Fibroblast of mammary gland (primary cell): ENCODE results near the gene MBD3.

Experiments
- DNase-seq: peaks from one replicate; pipeline ENCODE4 v3.0.0-alpha.2; 2010; ENCODE audit warnings: low read depth
- H3K4me3 ChIP-seq: 2 replicates; pipeline ENCODE4 v1.5.1; 2011; ENCODE audit warnings: low read depth, mild to moderate bottlenecking, low read length, moderate library complexity; ENCODE audit not compliant: control insufficient read depth
- TF ChIP-seq, protein P1 (sequence below): conservative IDR thresholded peaks from 2 replicates; pipeline ENCODE4 v1.5.1; 2011; ENCODE audit warnings: low read depth, low read length, inconsistent platforms; ENCODE audit not compliant: control insufficient read depth, insufficient read depth

Gene MBD3

GRCh38 chr19:1626417-1627010 lies 33.8 kb upstream of the MBD3 start:
- TF ChIP-seq, protein P1, sequence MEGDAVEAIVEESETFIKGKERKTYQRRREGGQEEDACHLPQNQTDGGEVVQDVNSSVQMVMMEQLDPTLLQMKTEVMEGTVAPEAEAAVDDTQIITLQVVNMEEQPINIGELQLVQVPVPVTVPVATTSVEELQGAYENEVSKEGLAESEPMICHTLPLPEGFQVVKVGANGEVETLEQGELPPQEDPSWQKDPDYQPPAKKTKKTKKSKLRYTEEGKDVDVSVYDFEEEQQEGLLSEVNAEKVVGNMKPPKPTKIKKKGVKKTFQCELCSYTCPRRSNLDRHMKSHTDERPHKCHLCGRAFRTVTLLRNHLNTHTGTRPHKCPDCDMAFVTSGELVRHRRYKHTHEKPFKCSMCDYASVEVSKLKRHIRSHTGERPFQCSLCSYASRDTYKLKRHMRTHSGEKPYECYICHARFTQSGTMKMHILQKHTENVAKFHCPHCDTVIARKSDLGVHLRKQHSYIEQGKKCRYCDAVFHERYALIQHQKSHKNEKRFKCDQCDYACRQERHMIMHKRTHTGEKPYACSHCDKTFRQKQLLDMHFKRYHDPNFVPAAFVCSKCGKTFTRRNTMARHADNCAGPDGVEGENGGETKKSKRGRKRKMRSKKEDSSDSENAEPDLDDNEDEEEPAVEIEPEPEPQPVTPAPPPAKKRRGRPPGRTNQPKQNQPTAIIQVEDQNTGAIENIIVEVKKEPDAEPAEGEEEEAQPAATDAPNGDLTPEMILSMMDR, result no peak
- DNase-seq, result peak; percentile 28

DNA sequence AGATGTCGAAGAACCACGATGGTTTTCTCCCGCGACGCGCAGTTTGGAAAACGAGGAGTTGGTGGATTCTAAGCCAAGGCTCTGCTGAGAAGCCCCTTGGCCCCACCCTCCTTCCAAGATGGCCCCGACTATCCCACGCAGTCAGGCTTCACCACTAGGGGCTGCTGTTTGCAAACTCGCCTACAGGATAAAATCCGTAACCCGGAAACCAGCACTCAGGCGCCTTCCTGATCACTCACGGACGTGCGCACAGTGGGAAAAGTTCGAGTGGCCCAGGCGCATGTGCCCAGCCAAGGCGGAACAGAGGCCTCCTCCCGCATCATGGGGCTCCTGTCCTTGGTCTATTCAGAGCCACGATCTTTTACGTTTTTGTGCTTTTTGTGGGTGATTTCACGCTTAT lies 31.8 kb upstream of the MBD3 start:
- TF ChIP-seq, protein P1, result peak; percentile 71
- no peak overlapping the region for H3K4me3 ChIP-seq
- peak; percentile 66 for DNase-seq

More at GRCh38 chr19:1626417-1627010, 33.8 kb upstream of the MBD3 start:
- H3K4me3 ChIP-seq, result no peak overlapping the region

GRCh38 chr19:1622541-1622940 lies 29.9 kb upstream of the MBD3 start:
- DNase-seq, result no peak
- no peak overlapping the region for H3K4me3 ChIP-seq
- TF ChIP-seq, protein P1, result no peak

- TF ChIP-seq, protein P1, result no peak
- DNase-seq, result no peak
- H3K4me3 ChIP-seq, result no peak overlapping the region
Observed at GRCh38 chr19:1622007-1622406, 29.3 kb upstream of the MBD3 start.

DNA sequence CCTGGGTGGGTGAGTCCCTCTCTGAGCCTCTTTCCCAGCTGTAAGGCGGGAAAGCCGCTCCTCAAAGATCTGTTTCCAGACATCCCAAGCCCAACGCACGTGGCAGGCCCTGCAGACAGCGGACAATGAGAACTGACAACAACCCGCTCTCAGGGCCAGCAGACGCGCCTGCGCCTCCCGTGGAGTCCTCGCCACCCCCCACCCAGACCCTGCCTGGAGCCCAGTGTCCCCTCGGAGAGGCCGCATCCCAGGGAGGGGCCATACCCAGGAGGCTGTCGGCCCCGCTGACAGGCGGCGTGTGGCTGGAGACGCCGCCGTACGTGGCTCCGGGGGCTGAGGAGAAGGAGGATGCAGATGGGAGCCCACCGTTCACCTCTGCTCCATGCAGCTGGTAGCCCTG lies 28.9 kb upstream of the MBD3 start:
- DNase-seq, result no peak
- TF ChIP-seq, protein P1, result no peak
- H3K4me3 ChIP-seq, result no peak overlapping the region

- H3K4me3 ChIP-seq, result no peak overlapping the region
- TF ChIP-seq, protein P1, result no peak
- no peak for DNase-seq
Observed at GRCh38 chr19:1621021-1621420, 28.4 kb upstream of the MBD3 start.

DNA sequence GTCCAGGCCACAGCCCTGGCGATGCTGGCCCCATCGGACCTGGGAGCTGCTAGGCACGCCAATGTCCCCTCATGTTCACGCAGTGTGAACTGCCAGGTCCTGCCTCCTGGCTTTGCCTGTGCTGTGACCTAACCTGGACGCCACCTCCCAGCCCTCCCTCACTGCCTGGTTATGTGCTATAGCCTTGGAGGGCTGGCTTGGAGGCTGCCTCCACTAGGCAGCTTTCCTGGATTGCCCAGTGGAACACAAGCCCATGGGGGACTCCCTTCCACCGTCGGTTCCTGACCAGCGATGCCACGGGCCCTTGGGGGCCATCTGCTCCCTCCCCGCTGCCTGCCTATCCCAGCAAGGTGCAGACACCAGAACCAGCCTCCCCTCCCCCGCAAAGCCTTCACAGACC lies 27.8 kb upstream of the MBD3 start:
- no peak for DNase-seq
- H3K4me3 ChIP-seq, result no peak overlapping the region
- TF ChIP-seq, protein P1, result no peak
